ENCODE data around the gene B3GNT2. TPM values are rescaled to one million over a fixed set of nuclear protein-coding genes. Genes with fewer than 3 reads are reported as not detected.

Gene B3GNT2
- total and polyA plus RNA-seq, 2 experiments from 2014 or later: 35.5 to 70.4 TPM

- no peak for TF ChIP-seq POLR2AphosphoS5 (IDR thresholded peaks at IDR 0.05; ENCODE audit: low read depth)
- no peak for TF ChIP-seq REST (IDR thresholded peaks at IDR 0.05; ENCODE audit: unreplicated experiment)
- no peak for TF ChIP-seq CREB1 (CRISPR knock-in tag; IDR thresholded peaks at IDR 0.05; ENCODE audit: low read depth)
- TF ChIP-seq STAT1 (IDR thresholded peaks at IDR 0.05; ENCODE audit: unreplicated experiment): no peak
Observed at GRCh38 chr2:62208758-62209114, 12.8 kb downstream of the B3GNT2 start (continued).

- Mint-ChIP-seq H3K27me3 (ENCODE audit: insufficient read depth, low read depth, poor library complexity) (peaks cover 7% of the 10 kb centered on the region), H3K9me3 (no peaks in the 10 kb centered on the region), H3K4me1 (peaks cover 67% of the 10 kb centered on the region), H3K27ac (no peak overlapping the region), H3K4me3 (no peak overlapping the region), H3K36me3 (ENCODE audit: low read depth) (peaks cover 2% of the 10 kb centered on the region; the same call in 1 of the 3 replicates)
- Histone ChIP-seq H3K4me3 (no peak overlapping the region), H3K27me3 (ENCODE audit: insufficient read depth) (no peaks in the 10 kb centered on the region), H3K4me1 (ENCODE audit: insufficient read depth) (peaks cover 71% of the 10 kb centered on the region), H3K79me2 (replicated peaks; ENCODE audit: insufficient read depth) (peaks cover 100% of the 10 kb centered on the region), H2AFZ (no peak overlapping the region), H3K9me2 (ENCODE audit: insufficient read depth) (no peaks in the 10 kb centered on the region), H3F3A (replicated peaks; ENCODE audit: low read depth) (no peaks in the 10 kb centered on the region), H3K27ac (ENCODE audit: low read depth) (no peak overlapping the region), H3K4me2 (no peak overlapping the region), H3K36me3 (ENCODE audit: insufficient read depth) (no peaks in the 10 kb centered on the region), H4K20me1 (replicated peaks; ENCODE audit: insufficient read depth) (peaks cover 87% of the 10 kb centered on the region)
- DNase-seq (ENCODE audit: low spot score): no peak
- ATAC-seq: no peak
- TF ChIP-seq ZNF114 (CRISPR knock-in tag; IDR thresholded peaks at IDR 0.05): no peak
- no peak for TF ChIP-seq REST (IDR thresholded peaks at IDR 0.05; ENCODE audit: unreplicated experiment)
- TF ChIP-seq ETS1 (IDR thresholded peaks at IDR 0.05): no peak
- TF ChIP-seq CREB1 (CRISPR knock-in tag; IDR thresholded peaks at IDR 0.05; ENCODE audit: low read depth): no peak
- TF ChIP-seq NANOG (IDR thresholded peaks at IDR 0.05; ENCODE audit: borderline replicate concordance): no peak
- TF ChIP-seq POLR2AphosphoS5 (IDR thresholded peaks at IDR 0.05; ENCODE audit: low read depth): no peak
- no peak for TF ChIP-seq ZNF331 (CRISPR knock-in tag; IDR thresholded peaks at IDR 0.05; ENCODE audit: low read depth)
- no peak for TF ChIP-seq CTCF (conservative IDR thresholded peaks at IDR 0.05; ENCODE audit: low read depth in 2 of 2)
- no peak for TF ChIP-seq EZH2phosphoT487 (IDR thresholded peaks at IDR 0.05; ENCODE audit: unreplicated experiment)
Observed at GRCh38 chr2:62209427-62209991, 13.6 kb downstream of the B3GNT2 start.
